Neural progenitor cell (in vitro differentiated cells): Measurements from ENCODE around the gene HMX3. TPM values are rescaled to one million over a fixed set of nuclear protein-coding genes. Genes with fewer than 3 reads are reported as not detected.

Experiments
- DNase-seq: peaks from one replicate; pipeline ENCODE4 v3.0.0-alpha.2; 2016; ENCODE audit warnings: low spot score
- H2AFZ ChIP-seq: fragments of 200-600 bp; sonication (generic); replicated peaks from 2 replicates; pipeline ENCODE4 v1.6.1; 2016; ENCODE audit warnings: antibody characterized with exemption
- H3F3A ChIP-seq: fragments of 200-600 bp; sonication (generic); 2 replicates; pipeline ENCODE4 v1.6.1; 2016; ENCODE audit warnings: antibody characterized with exemption, low read depth
- H3K27ac ChIP-seq: fragments of 200-600 bp; sonication (generic); 2 replicates; pipeline ENCODE4 v1.5.1; 2016; ENCODE audit warnings: mild to moderate bottlenecking
- H3K27me3 ChIP-seq: fragments of 200-600 bp; sonication (generic); 2 replicates; pipeline ENCODE4 v1.6.1; 2016; ENCODE audit warnings: mild to moderate bottlenecking, moderate library complexity
- H3K36me3 ChIP-seq: fragments of 200-600 bp; sonication (generic); 2 replicates; pipeline ENCODE4 v1.5.1; 2016
- H3K4me1 ChIP-seq: fragments of 200-600 bp; sonication (generic); 2 replicates; pipeline ENCODE4 v1.6.1; 2016; ENCODE audit warnings: mixed run types
- H3K4me2 ChIP-seq: fragments of 200-600 bp; sonication (generic); 2 replicates; pipeline ENCODE4 v1.6.1; 2016
- H3K4me3 ChIP-seq: fragments of 200-600 bp; sonication (generic); 2 replicates; pipeline ENCODE4 v1.5.1; 2016
- H3K79me2 ChIP-seq: fragments of 200-600 bp; sonication (generic); 2 replicates; pipeline ENCODE4 v1.6.1; 2016; ENCODE audit warnings: low read depth
- H3K9ac ChIP-seq: fragments of 200-600 bp; sonication (generic); 2 replicates; pipeline ENCODE4 v1.6.1; 2016
- H3K9me3 ChIP-seq: fragments of 200-600 bp; sonication (generic); 2 replicates; pipeline ENCODE4 v1.5.1; 2016; ENCODE audit warnings: low read depth
- H4K20me1 ChIP-seq: fragments of 200-600 bp; sonication (generic); 2 replicates; pipeline ENCODE4 v1.6.1; 2016; ENCODE audit warnings: low read depth
- H3K27ac Mint-ChIP-seq: 3 replicates; pipeline ENCODE4 v1.8.0; 2021; ENCODE audit warnings: mixed read lengths
- H3K27me3 Mint-ChIP-seq: 2 replicates; pipeline ENCODE4 v1.8.0; 2022; ENCODE audit warnings: low read depth, mild to moderate bottlenecking, inconsistent platforms, moderate library complexity, mixed read lengths; ENCODE audit not compliant: insufficient read depth
- H3K36me3 Mint-ChIP-seq: 3 replicates; pipeline ENCODE4 v1.8.0; 2021; ENCODE audit warnings: mixed read lengths
- H3K4me1 Mint-ChIP-seq: 3 replicates; pipeline ENCODE4 v1.8.0; 2021; ENCODE audit warnings: mixed read lengths
- H3K4me3 Mint-ChIP-seq: 3 replicates; pipeline ENCODE4 v1.8.0; 2021; ENCODE audit warnings: mild to moderate bottlenecking, moderate library complexity, mixed read lengths
- H3K9me3 Mint-ChIP-seq: 3 replicates; pipeline ENCODE4 v1.8.0; 2020; ENCODE audit warnings: mixed read lengths
- EZH2 ChIP-seq: fragments of 200-600 bp; sonication (generic); IDR thresholded peaks from 2 replicates; pipeline ENCODE4 v1.6.1; 2017; ENCODE audit warnings: antibody characterized with exemption, mild to moderate bottlenecking, moderate library complexity
- EZH2phosphoT487 ChIP-seq: fragments of 200-600 bp; sonication (generic); IDR thresholded peaks from 2 replicates; pipeline ENCODE4 v1.6.1; 2017; ENCODE audit warnings: antibody characterized with exemption
- total RNA-seq: library from RNA; depleted of rRNA; stranded (reverse); fragments of >200 nt; gene quantifications from 2 replicates; pipeline ENCODE4 v1.2.3, GENCODE V29; 2015; ENCODE audit warnings: low replicate concordance
- TF ChIP-seq, protein P1 (sequence below): fragments of 200-600 bp; sonication (generic); IDR thresholded peaks from 2 replicates; pipeline ENCODE4 v1.5.1; 2017; ENCODE audit warnings: antibody characterized with exemption, mild to moderate bottlenecking

The HMX3 gene
- total RNA-seq, 1 donor from 2014 or later: not detected

DNA sequence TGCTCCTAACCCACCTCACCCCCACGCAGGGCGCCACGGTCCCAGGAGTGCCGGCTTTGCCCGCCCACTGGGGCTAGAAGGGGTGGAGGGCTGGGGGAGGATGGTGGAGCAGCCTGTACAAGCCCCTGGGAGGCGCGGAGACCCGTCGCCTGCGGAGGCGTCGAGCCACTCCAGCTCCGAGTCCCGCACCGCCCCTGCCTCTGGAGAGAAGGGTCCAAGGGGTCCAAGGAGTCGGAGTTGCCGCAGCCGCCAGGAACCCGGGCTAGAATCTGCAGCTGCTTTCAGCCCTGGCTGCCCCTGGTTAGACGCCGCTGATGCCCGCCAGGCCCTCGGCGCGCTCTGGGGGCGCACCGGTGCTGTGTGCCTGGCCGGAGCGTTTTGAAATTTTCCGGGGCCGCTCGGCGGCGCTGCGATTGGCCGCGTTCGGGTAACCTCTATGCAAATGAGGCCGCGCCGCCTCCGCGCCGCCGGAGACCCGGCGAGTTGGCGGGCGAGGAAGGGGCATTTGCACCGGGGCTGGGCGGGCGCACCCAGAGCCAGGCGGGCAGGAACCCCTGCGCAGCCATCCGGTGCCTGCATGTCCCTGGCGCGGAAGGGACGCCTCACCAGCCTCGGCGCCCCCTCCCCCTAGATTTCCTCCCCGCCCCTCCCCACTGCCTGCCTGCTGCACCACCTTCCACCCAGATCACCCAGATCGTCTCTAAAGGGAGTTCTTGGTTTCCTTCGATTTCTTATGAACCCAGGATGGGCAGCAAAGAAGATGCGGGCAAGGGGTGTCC lies 12.1 kb downstream of the HMX3 start, which contains the start of gene HMX2:
Gene HMX2 (plus strand): TSS at position 502 of the 779 bp plus-strand sequence. CDS start 243 bp downstream, at position 745.
- DNase-seq: peak; percentile 89
- peak within 1 kb of the TSS; percentile 77 for H3K4me2 ChIP-seq
- no peaks in the 10 kb centered on the region for H3K36me3 ChIP-seq
- H3K27ac ChIP-seq: no peak within 1 kb of the TSS
- no peak for TF ChIP-seq EZH2
- TF ChIP-seq, protein P1, sequence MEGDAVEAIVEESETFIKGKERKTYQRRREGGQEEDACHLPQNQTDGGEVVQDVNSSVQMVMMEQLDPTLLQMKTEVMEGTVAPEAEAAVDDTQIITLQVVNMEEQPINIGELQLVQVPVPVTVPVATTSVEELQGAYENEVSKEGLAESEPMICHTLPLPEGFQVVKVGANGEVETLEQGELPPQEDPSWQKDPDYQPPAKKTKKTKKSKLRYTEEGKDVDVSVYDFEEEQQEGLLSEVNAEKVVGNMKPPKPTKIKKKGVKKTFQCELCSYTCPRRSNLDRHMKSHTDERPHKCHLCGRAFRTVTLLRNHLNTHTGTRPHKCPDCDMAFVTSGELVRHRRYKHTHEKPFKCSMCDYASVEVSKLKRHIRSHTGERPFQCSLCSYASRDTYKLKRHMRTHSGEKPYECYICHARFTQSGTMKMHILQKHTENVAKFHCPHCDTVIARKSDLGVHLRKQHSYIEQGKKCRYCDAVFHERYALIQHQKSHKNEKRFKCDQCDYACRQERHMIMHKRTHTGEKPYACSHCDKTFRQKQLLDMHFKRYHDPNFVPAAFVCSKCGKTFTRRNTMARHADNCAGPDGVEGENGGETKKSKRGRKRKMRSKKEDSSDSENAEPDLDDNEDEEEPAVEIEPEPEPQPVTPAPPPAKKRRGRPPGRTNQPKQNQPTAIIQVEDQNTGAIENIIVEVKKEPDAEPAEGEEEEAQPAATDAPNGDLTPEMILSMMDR: peak; percentile 35
- TF ChIP-seq EZH2phosphoT487: peak; percentile 6
- Mint-ChIP-seq H3K27me3 (peaks cover 84% of the 10 kb centered on the region), H3K4me1 (peaks cover 36% of the 10 kb centered on the region), H3K4me3 (peak within 1 kb of the TSS; percentile 73), H3K9me3 (peaks cover 2% of the 10 kb centered on the region), H3K36me3 (no peaks in the 10 kb centered on the region), H3K27ac (no peak within 1 kb of the TSS)
- H3K27me3 ChIP-seq: peaks cover 100% of the 10 kb centered on the region
- H3K9me3 ChIP-seq: no peaks in the 10 kb centered on the region
- peaks cover 43% of the 10 kb centered on the region for H3K4me1 ChIP-seq
- H2AFZ ChIP-seq: no peak within 1 kb of the TSS
- peaks cover 62% of the 10 kb centered on the region for H3F3A ChIP-seq
- peaks cover 83% of the 10 kb centered on the region for H4K20me1 ChIP-seq
- no peak within 1 kb of the TSS for H3K9ac ChIP-seq
- no peaks in the 10 kb centered on the region for H3K79me2 ChIP-seq
- peak within 1 kb of the TSS; percentile 41 for H3K4me3 ChIP-seq

GRCh38 chr10:123148414-123149161 lies 12.8 kb downstream of the HMX3 start:
- no peaks in the 10 kb centered on the region for H3K36me3 Mint-ChIP-seq
- H3K27me3 Mint-ChIP-seq: peaks cover 76% of the 10 kb centered on the region
- H3F3A ChIP-seq: peaks cover 56% of the 10 kb centered on the region
- peak overlapping the region; percentile 68 for H3K4me3 Mint-ChIP-seq
- peaks cover 34% of the 10 kb centered on the region for H3K4me1 Mint-ChIP-seq
- no peak overlapping the region for H3K27ac Mint-ChIP-seq
- H3K27ac ChIP-seq: no peak overlapping the region
- peak; percentile 66 for DNase-seq
- H3K4me3 ChIP-seq: peak overlapping the region; percentile 41
- H3K4me2 ChIP-seq: peak overlapping the region; percentile 77
- peaks cover 2% of the 10 kb centered on the region for H3K9me3 Mint-ChIP-seq
- H3K9me3 ChIP-seq: no peaks in the 10 kb centered on the region
- TF ChIP-seq, protein P1: no peak
- peak; percentile 67 for TF ChIP-seq EZH2phosphoT487
- TF ChIP-seq EZH2: peak; percentile 70
- no peak overlapping the region for H3K9ac ChIP-seq
- H4K20me1 ChIP-seq: peaks cover 76% of the 10 kb centered on the region
- H3K27me3 ChIP-seq: peaks cover 100% of the 10 kb centered on the region
- H2AFZ ChIP-seq: no peak overlapping the region
- no peaks in the 10 kb centered on the region for H3K36me3 ChIP-seq
- no peaks in the 10 kb centered on the region for H3K79me2 ChIP-seq
- H3K4me1 ChIP-seq: peaks cover 37% of the 10 kb centered on the region

DNA sequence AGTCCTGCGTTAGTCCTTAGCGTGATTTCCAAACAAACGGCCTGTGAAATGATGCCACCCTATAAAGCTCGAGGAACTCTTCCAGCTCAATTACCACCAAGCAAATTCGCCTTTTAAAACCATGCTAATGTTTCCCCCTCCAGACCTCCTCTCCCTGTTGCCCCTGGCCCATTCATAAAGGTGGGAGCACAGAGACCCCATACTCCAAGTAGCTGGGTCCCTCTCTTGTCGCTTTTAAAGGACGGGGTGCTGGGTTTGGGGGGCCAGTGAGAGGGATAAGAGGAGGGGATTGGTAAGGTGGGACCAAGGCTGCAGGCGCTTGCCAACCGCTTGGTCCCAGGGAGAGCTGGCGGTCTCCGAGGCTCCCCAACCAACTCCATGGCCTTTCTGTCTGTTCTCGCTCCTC lies 13.4 kb downstream of the HMX3 start:
- DNase-seq: no peak
- Histone ChIP-seq H3K4me3 (peak overlapping the region; percentile 37), H3K4me2 (peak overlapping the region; percentile 80), H3K9ac (no peak overlapping the region), H3K4me1 (peaks cover 37% of the 10 kb centered on the region), H3K27ac (no peak overlapping the region), H2AFZ (peak overlapping the region; percentile 85), H3K27me3 (peaks cover 96% of the 10 kb centered on the region), H3K79me2 (no peaks in the 10 kb centered on the region), H4K20me1 (peaks cover 70% of the 10 kb centered on the region), H3K9me3 (no peaks in the 10 kb centered on the region), H3F3A (peaks cover 54% of the 10 kb centered on the region), H3K36me3 (no peaks in the 10 kb centered on the region)
- H3K27me3 Mint-ChIP-seq: peaks cover 71% of the 10 kb centered on the region
- peaks cover 2% of the 10 kb centered on the region for H3K9me3 Mint-ChIP-seq
- no peak overlapping the region for H3K27ac Mint-ChIP-seq
- peak overlapping the region; percentile 68 for H3K4me3 Mint-ChIP-seq
- TF ChIP-seq EZH2phosphoT487 (no peak), EZH2 (no peak)
- no peaks in the 10 kb centered on the region for H3K36me3 Mint-ChIP-seq
- H3K4me1 Mint-ChIP-seq: peaks cover 39% of the 10 kb centered on the region
